ENCODE results near the gene RNLS. TPM values are rescaled to one million over a fixed set of nuclear protein-coding genes. Genes with fewer than 3 reads are reported as not detected.
"Not testable (repeated sequence)": the region's sequence is repeated elsewhere in the genome, so short reads cannot be mapped to it uniquely, and the experiment has no call there.

The RNLS gene
- total RNA-seq, 1 donor from 2014 or later, result 5.3 TPM

DNA sequence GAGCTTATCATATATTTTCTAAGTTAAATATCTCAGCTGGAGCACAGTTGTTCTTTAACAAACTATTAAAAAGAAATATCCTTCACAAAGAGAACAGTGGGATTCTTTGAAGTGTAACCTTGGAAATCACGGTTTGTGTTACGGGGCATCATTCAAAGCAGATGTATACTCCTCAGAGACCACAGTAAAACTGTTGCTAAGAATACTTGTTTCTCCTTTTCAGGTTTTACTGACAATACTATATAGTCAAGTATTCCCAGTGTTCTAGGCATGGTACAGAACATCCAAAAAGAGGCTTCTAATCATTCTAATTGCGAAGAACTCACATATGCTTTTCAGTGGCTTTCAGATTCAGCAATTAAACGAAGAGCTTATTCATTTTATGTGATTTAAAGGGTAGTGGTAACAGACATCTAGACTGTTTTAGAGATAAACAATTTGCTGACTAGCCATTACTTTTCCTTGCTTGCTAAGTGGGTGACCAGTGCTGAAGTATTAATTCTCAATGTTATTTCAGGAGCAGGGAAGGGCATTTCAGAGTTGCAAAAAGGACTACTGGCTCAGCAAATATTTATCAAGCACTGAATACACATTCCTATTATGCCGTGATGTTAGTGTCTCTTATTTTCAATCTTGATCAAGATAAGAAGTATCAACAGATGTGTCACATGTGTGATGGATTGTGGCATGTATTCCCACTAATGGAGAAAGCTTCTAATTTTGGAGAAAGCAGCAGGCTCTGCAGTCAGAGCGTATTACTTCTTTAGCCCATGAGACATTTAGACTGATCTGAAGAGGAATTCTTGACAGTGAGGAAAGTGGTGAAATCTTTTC, 236.8 kb downstream of the RNLS start:
- DNase-seq (ENCODE audit: low spot score), result no peak

- peak; percentile 83 for DNase-seq (ENCODE audit: low spot score)
Observed at GRCh38 chr10:88343761-88344484, 239.2 kb downstream of the RNLS start.

- DNase-seq (ENCODE audit: low spot score), result no peak
Observed at GRCh38 chr10:88342733-88343310, 240.3 kb downstream of the RNLS start.

GRCh38 chr10:88337134-88337533, 246.0 kb downstream of the RNLS start:
- DNase-seq (ENCODE audit: low spot score), result no peak

- DNase-seq (ENCODE audit: low spot score), result no peak
Observed at GRCh38 chr10:88336334-88336733, 246.8 kb downstream of the RNLS start.

DNA sequence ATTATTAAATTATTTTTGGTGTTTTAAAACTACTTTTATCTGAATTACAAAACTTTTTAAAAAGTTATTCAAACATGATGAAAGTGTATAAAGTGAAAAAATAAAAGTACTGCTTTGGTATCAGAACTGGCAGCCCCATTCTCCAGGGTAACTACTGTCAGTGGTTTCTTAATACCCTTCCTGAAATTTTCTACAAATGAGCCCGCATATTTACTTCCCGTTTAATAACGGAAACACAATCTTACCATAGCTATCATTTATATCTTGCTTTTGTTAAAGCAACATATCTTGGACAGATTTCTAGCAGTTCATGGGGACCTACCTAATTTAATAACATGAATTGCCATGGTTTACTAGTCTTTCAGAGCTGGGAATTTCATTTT, 249.9 kb downstream of the RNLS start:
- no peak for DNase-seq (ENCODE audit: low spot score)

GRCh38 chr10:88332503-88333247, 250.4 kb downstream of the RNLS start:
- DNase-seq (ENCODE audit: low spot score), result no peak

DNA sequence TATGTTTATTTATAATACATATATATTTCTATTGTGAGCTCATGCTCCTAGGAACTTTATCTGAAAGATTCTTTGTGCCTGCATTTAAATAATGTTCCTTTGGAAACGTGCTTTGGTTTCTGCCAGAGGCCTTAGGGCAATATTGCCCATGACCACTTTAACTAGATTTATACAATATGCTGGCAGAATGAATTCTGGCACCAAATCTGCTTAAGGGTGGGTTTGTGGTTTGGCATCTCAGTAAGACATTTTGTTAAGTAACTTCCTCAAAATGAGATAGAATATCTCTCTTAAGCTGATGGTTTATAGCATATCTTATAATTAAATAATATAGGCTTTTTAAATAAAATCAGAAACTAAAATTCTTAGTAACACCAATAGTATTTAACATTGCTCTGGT, 252.9 kb downstream of the RNLS start:
- DNase-seq (ENCODE audit: low spot score), result no peak

DNA sequence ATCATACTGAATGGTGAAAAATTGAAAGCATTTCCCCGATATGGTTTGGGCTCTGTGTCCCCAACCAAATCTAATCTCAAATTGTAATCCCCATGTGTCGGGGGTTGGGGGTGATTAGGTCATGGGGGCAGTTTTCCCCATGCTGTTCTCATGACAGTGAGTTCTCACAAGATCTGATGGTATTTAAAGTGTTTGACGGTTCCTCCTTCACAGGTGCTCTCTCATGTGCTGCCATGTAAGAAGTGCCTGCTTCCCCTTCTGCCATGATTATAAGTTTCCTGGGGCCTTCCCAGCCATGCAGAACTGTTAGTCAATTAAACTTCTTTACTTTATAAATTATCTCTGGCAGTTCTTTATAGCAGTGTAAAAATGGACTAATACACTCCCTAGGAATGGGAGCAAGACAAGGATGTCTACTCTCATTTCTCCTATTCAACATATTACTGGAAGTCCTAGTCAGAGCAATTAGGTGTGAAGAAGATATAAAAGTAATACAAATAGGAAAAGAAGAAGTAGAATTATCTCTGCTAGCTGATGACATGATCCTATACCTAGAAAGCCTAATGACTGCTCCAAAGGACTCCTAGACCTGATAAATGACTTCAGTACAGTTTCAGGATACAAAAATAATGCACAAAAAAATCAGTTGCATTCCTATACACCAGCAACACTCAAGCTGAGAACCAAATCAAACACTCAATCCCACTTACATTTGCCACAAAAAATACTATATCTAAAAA, 260.6 kb downstream of the RNLS start:
- DNase-seq (ENCODE audit: low spot score), result no peak

GRCh38 chr10:88319960-88320517, 263.1 kb downstream of the RNLS start:
- DNase-seq (ENCODE audit: low spot score), result no peak

DNA sequence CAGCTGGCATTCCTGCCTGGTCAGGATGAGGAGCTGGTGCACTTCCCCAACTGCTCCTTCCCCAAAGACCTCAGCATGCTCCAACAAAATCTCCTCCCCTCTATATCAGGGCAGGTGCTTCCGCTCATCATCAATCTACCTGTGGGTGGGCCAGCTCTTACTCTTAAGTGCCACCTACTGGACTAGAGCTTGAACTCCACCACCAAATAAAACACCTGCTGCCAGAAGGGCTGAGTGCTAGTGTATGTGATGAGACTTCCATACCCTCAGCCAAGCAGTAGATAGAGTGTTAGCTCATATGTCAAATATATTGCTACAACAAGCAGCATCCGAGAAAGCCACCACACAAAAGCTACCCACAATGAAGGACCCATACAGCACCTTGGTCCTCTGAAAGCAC, 264.3 kb downstream of the RNLS start:
- DNase-seq (ENCODE audit: low spot score), result no peak

- no peak for DNase-seq (ENCODE audit: low spot score)
Observed at GRCh38 chr10:88317099-88317498, 266.0 kb downstream of the RNLS start.

DNA sequence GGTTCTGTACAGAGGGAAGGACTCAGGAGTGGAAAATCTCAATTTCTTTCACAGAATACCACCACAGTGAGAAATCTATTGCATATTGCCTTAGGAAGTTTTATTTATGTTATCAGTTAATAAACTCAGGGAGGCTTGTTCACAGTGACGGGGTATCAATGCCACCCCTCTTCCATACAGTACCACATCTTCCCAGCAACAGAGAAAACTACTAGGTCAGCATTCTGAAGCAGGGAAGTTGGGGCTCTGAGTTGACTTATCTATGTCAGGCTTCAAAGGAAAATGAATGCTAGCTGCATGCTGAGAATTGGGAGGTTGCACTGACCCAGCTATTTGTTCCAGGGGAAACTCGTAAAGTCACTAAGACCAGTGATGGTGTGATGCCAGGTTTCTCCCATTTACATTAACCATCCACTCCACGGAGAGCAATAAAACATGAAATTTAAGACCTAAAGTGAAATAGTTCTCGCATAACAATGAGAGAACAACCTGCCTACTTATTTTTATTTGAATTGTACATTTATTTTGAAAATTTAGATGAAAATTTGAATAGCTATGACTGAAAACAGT, 266.7 kb downstream of the RNLS start:
- DNase-seq (ENCODE audit: low spot score), result no peak

- no peak for DNase-seq (ENCODE audit: low spot score)
Observed at GRCh38 chr10:88315755-88316154, 267.4 kb downstream of the RNLS start.

GRCh38 chr10:88314362-88314761, 268.8 kb downstream of the RNLS start:
- DNase-seq (ENCODE audit: low spot score), result no peak

DNA sequence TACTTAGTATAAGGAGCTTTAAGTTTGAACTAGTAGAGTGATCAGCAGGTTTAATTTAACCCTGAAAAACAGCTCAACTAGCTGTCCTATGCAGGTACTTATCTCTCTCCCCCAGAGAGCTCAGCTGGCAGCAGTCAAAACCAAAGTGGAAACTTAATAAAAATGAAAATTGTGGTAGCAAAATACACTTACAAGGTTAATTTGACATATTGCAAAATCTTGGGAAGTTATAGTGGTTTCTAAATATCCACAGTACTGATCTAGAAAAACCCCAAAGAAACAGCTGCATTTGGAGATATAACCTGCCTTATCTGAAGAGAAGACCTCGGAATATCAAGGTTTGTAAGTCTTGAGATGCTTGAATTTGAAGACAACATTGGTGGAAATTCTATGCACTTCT, 269.2 kb downstream of the RNLS start:
- DNase-seq (ENCODE audit: low spot score), result no peak

GRCh38 chr10:88312855-88313254, 270.3 kb downstream of the RNLS start:
- DNase-seq (ENCODE audit: low spot score), result no peak

- no peak for DNase-seq (ENCODE audit: low spot score)
Observed at GRCh38 chr10:88311264-88311663, 271.9 kb downstream of the RNLS start.

DNA sequence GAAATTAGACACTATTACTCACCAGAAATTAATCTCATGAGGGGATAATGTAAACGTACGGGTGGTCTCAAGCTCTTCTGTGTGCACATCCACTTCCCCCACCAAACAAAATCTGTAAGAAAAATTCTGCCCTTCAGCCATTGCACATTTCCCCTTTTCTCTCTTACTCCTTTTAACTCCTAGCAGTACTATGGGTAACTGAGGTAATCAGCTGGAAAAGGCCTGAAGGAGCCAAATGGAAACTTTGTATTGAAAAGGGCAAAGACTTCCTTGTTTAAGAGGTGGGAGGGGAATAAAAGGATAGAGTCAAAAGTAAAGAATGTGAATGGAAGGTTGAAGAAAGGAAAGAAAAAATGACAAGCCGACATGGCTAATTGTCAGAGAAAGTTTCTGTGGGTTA, 273.8 kb downstream of the RNLS start:
- DNase-seq (ENCODE audit: low spot score), result no peak

DNA sequence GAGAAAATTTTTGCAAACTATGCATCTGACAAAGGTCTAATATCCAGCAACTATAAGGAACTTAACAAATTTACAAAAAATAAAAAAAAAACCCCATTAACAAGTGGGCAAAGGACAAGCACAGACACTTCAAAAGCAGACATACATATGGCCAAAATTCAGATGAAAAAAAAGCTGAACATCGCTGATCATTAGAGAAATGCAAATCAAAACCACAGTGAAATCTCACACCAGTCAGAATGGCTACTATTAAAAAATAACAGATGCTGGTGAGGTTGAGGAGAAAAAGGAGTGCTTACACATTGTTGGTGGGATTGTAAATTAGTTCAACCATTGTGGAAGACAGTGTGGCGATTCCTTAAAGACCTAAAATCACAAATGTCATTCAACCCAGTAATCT, 274.8 kb downstream of the RNLS start:
- not testable (repeated sequence) for DNase-seq (ENCODE audit: low spot score)

DNA sequence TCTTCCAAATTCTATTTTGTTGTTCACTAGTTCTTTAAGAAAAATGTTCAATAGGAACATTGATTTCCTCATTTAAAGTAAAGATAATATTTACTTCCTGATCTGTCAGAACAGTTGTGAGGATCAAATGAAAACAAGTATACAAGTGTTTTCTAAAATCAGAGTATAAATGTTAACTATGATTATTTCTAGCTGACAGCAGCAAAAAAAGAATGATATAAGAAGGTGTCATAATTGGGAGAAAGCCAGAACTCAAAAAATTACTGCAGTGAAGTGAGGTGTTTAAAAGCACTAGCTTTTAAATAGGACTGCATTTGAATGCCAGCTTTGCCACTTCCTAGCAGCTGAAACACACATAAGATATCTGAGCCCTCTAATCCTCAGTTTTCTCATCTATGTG, 283.3 kb downstream of the RNLS start:
- no peak for DNase-seq (ENCODE audit: low spot score)

Data from umbilical cord (tissue), 2 donors.